OCI-LY7 (cell line): ENCODE results near the gene TAS2R40. TPM values are rescaled to one million over a fixed set of nuclear protein-coding genes. Genes with fewer than 3 reads are reported as not detected.

ENCODE experiments used
- BruUV-seq: library from RNA; stranded (reverse); fragments of 400-500 nt; replicated peaks from 2 replicates; lab custom pipeline; 2021; lab: Mats Ljungman, UMichigan
- CTCF ChIA-PET: fragments of 300-600 bp; sonication (Branson Sonifier 250); formaldehyde crosslinking; loops from one replicate; lab custom pipeline; 2022; ENCODE audit warnings: antibody characterized with exemption; ENCODE audit not compliant: unreplicated experiment; lab: Charles Lee
- POLR2A ChIA-PET: fragments of 300-600 bp; sonication (Branson Sonifier 250); formaldehyde crosslinking; loops from one replicate; lab custom pipeline; 2022; ENCODE audit warnings: antibody characterized with exemption; lab: Charles Lee
- DNase-seq: peaks from one replicate; pipeline ENCODE4 v3.0.0-alpha.2; 2015; ENCODE audit warnings: low spot score
- H2AFZ ChIP-seq: fragments of 200-600 bp; sonication (generic), shearing (Covaris generic); 2 replicates; pipeline ENCODE4 v1.6.1; 2014; ENCODE audit warnings: mild to moderate bottlenecking, antibody characterized with exemption, low read length, moderate library complexity
- H3K27ac ChIP-seq: fragments of 200-600 bp; sonication (generic); 2 replicates; pipeline ENCODE4 v1.5.1; 2014; ENCODE audit warnings: mixed run types, low read depth, mild to moderate bottlenecking, moderate library complexity, low read length, inconsistent platforms; ENCODE audit not compliant: poor library complexity, severe bottlenecking
- H3K36me3 ChIP-seq: fragments of 200-600 bp; sonication (generic); 2 replicates; pipeline ENCODE4 v1.6.1; 2014; ENCODE audit warnings: mild to moderate bottlenecking, antibody characterized with exemption, low read length, moderate library complexity, mixed read lengths; ENCODE audit not compliant: insufficient read depth
- H3K4me1 ChIP-seq: fragments of 200-600 bp; sonication (generic); 2 replicates; pipeline ENCODE4 v1.5.1; 2014; ENCODE audit warnings: mild to moderate bottlenecking, low read length; ENCODE audit not compliant: insufficient read depth, poor library complexity, severe bottlenecking
- H3K4me2 ChIP-seq: fragments of 200-600 bp; sonication (generic); 2 replicates; pipeline ENCODE4 v1.6.1; 2014; ENCODE audit warnings: mild to moderate bottlenecking, low read length
- H3K4me3 ChIP-seq: fragments of 200-600 bp; sonication (generic); 2 replicates; pipeline ENCODE4 v1.5.1; 2014; ENCODE audit warnings: mild to moderate bottlenecking, low read depth, low read length; ENCODE audit not compliant: poor library complexity, severe bottlenecking
- H3K79me2 ChIP-seq: fragments of 200-600 bp; sonication (generic); 2 replicates; pipeline ENCODE4 v1.6.1; 2016; ENCODE audit warnings: low read depth, mild to moderate bottlenecking, low read length, moderate library complexity, mixed read lengths; ENCODE audit not compliant: insufficient read depth
- H3K9me2 ChIP-seq: fragments of 200-600 bp; sonication (generic); 2 replicates; pipeline ENCODE4 v1.6.1; 2016; ENCODE audit warnings: mild to moderate bottlenecking, low read length, mixed read lengths; ENCODE audit not compliant: insufficient read depth
- H3K9me3 ChIP-seq: fragments of 200-600 bp; sonication (generic); 2 replicates; pipeline ENCODE4 v1.6.1; 2014; ENCODE audit warnings: mild to moderate bottlenecking, mixed run types, low read length, mixed read lengths
- H4K20me1 ChIP-seq: fragments of 200-600 bp; sonication (generic); 2 replicates; pipeline ENCODE4 v1.6.1; 2014; ENCODE audit warnings: mild to moderate bottlenecking, antibody characterized with exemption, low read length, moderate library complexity, mixed read lengths; ENCODE audit not compliant: insufficient read depth
- EZH2phosphoT487 ChIP-seq: fragments of 200-600 bp; sonication (generic); IDR thresholded peaks from 2 replicates; pipeline ENCODE4 v1.6.1; 2018; ENCODE audit warnings: low read depth, borderline replicate concordance, mild to moderate bottlenecking, mixed run types, antibody characterized with exemption, low read length, moderate library complexity, mixed read lengths
- intact Hi-C: fragments of 100-400 bp; cut with micrococcal nuclease; formaldehyde crosslinking; loops from one replicate; pipeline ENCODE4 v1.10.0; 2022; ENCODE audit not compliant: unreplicated experiment
- total RNA-seq, 2 experiments: library from RNA; depleted of rRNA in 1 of 2; stranded (reverse); fragments of >200 nt in 1 of 2; shearing (Covaris generic) in 1 of 2; gene quantifications; 2 replicates each; pipeline ENCODE4 v1.2.3, GENCODE V29; 2014 to 2022
- TF ChIP-seq, protein P1 (sequence below): fragments of 200-600 bp; sonication (generic); conservative IDR thresholded peaks from 2 replicates; pipeline ENCODE4 v1.5.1; 2014; ENCODE audit warnings: mild to moderate bottlenecking, antibody characterized with exemption, low read length, moderate library complexity, mixed read lengths

The TAS2R40 gene
- total RNA-seq, 2 experiments from 2014 or later: not detected

DNA sequence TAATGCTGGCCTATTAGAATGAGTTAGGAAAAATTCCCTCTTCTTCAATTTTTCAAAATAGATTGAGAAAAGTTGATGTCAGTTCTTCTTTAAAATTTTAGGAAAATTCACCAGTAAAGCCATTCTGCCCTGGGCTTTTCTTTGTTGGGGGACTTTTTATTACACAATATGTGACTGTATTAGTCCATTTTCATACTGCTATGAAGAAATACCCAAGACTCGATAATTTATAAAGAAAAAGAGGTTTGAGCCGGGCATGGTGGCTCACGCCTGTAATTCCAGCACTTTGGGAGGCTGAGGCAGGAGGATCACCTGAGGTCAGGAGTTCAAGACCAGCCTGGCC is 12.7 kb downstream of the TAS2R40 start:
- Histone ChIP-seq H3K27ac (no peak overlapping the region), H2AFZ (no peak overlapping the region), H3K4me1 (no peaks in the 10 kb centered on the region), H3K9me3 (peaks cover 17% of the 10 kb centered on the region; the same call in 1 of the 2 replicates), H3K4me2 (no peak overlapping the region), H3K4me3 (no peak overlapping the region), H3K36me3 (no peaks in the 10 kb centered on the region), H3K79me2 (no peaks in the 10 kb centered on the region), H4K20me1 (no peaks in the 10 kb centered on the region), H3K9me2 (no peaks in the 10 kb centered on the region)
- intact Hi-C loops: no loop called here
- CTCF ChIA-PET: no interaction called here
- no peak for DNase-seq
- POLR2A ChIA-PET: no interaction called here
- no peak for TF ChIP-seq EZH2phosphoT487
- TF ChIP-seq, protein P1, sequence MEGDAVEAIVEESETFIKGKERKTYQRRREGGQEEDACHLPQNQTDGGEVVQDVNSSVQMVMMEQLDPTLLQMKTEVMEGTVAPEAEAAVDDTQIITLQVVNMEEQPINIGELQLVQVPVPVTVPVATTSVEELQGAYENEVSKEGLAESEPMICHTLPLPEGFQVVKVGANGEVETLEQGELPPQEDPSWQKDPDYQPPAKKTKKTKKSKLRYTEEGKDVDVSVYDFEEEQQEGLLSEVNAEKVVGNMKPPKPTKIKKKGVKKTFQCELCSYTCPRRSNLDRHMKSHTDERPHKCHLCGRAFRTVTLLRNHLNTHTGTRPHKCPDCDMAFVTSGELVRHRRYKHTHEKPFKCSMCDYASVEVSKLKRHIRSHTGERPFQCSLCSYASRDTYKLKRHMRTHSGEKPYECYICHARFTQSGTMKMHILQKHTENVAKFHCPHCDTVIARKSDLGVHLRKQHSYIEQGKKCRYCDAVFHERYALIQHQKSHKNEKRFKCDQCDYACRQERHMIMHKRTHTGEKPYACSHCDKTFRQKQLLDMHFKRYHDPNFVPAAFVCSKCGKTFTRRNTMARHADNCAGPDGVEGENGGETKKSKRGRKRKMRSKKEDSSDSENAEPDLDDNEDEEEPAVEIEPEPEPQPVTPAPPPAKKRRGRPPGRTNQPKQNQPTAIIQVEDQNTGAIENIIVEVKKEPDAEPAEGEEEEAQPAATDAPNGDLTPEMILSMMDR: no peak
- no TSS peak for BruUV-seq

DNA sequence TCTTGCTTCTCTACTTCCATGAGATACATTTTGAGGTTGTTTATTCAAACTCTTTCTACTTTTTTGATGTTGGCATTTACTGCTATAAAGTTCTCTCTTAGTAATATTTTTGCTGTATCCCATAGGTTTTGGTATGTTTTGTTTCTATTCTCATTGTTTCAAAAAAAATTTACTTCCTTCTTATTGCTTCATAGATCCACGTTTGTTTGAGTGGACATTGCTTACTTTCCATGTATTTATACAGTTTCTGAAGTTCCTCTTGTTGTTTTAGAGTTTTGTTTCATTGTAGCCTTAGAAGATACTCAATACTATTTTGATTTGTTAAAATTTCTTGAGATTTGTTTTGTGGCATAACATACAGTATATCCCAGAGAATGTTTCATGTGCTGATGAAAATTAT is 13.7 kb downstream of the TAS2R40 start:
- Histone ChIP-seq H3K36me3 (no peaks in the 10 kb centered on the region), H3K4me3 (no peak overlapping the region), H3K4me1 (no peaks in the 10 kb centered on the region), H4K20me1 (no peaks in the 10 kb centered on the region), H3K79me2 (no peaks in the 10 kb centered on the region), H3K27ac (no peak overlapping the region), H3K9me2 (no peaks in the 10 kb centered on the region), H2AFZ (no peak overlapping the region), H3K9me3 (peaks cover 17% of the 10 kb centered on the region; the same call in 1 of the 2 replicates), H3K4me2 (no peak overlapping the region)
- DNase-seq: no peak
- no TSS peak for BruUV-seq
- ChIA-PET CTCF (no interaction called here), POLR2A (no interaction called here)
- intact Hi-C loops: no loop called here
- TF ChIP-seq, protein P1: no peak
- TF ChIP-seq EZH2phosphoT487: no peak

DNA sequence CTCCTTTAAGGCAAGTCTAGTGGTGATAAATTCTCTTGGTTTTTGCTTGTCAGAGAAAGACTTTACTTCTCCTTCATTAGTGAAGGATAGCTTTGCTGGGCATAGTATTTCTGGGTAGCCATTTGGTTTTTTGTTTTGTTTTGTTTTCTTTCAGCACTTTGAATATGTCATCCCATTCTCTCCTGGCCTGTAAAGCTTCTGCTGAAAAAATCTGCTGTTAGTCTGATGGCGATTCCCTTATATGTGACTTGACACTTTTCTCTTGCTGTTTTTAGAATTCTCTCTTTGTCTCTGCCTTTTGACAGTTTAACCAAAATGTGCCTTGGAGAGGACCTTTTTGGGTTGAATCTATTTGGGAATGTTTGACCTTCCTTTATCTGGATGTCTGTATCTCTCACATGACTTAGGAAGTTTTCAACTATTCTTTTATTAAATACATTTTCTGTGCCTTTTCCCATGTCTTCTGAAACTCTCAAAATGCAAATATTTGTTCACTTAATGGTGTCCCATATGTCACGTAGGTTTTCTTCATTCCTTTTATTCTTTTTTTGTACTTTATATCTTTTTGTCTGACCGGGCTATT is 14.7 kb downstream of the TAS2R40 start:
- CTCF ChIA-PET: no interaction called here
- no peaks in the 10 kb centered on the region for H3K4me1 ChIP-seq
- H2AFZ ChIP-seq: no peak overlapping the region
- POLR2A ChIA-PET: no interaction called here
- peaks cover 17% of the 10 kb centered on the region; the same call in 1 of the 2 replicates for H3K9me3 ChIP-seq
- H3K4me3 ChIP-seq: no peak overlapping the region
- no peak for TF ChIP-seq EZH2phosphoT487
- TF ChIP-seq, protein P1: no peak
- H3K36me3 ChIP-seq: no peaks in the 10 kb centered on the region
- no peak overlapping the region for H3K27ac ChIP-seq
- H3K9me2 ChIP-seq: no peaks in the 10 kb centered on the region
- no TSS peak for BruUV-seq
- H3K79me2 ChIP-seq: no peaks in the 10 kb centered on the region
- intact Hi-C loops: no loop called here
- no peak overlapping the region for H3K4me2 ChIP-seq
- no peak for DNase-seq
- H4K20me1 ChIP-seq: no peaks in the 10 kb centered on the region
